ENCODE measurements around the gene HES5.

DNA sequence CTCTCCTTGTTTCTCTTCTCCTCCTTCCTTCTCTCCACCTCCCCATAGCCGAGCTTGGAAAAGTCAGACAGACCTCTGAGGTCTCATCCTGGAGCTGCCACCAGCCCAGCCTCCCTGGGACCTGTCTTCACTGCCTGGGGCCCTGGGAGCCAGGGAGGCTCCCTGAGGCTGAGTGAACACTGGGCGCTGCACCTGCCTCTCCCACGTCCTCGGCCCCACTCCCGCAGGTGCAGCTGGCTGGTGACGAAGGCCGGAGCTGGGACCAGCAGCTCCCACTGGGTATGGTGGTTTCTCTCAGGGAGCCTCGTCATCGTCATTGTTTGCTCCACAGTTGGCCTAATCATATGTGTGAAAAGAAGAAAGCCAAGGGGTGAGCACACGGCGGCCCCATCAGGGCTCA lies 31.4 kb upstream of the HES5 start:
- TF ChIP-seq CTCF (IDR thresholded peaks at IDR 0.05; ENCODE audit: extremely low read depth in 1 of 2, insufficient read depth in 1 of 2, low read depth in 1 of 2, low read length in 2 of 2) = no peak
- no peak for TF ChIP-seq GATA2 (IDR thresholded peaks at IDR 0.05; ENCODE audit: insufficient read depth, insufficient read length, low read depth, low read length)
- no peak for TF ChIP-seq JUN (IDR thresholded peaks at IDR 0.05; ENCODE audit: borderline replicate concordance, insufficient read depth, insufficient read length, low read depth)
- no peak for TF ChIP-seq POLR2A (IDR thresholded peaks at IDR 0.05; ENCODE audit: low read depth, low read length)
- TF ChIP-seq EZH2 (IDR thresholded peaks at IDR 0.05; ENCODE audit: borderline replicate concordance, low read depth, low read length, severe bottlenecking) = no peak
- no peak for TF ChIP-seq POLR2AphosphoS5 (IDR thresholded peaks at IDR 0.05; ENCODE audit: insufficient read depth, low read depth, low read length)
- no peak for TF ChIP-seq FOS (IDR thresholded peaks at IDR 0.05; ENCODE audit: borderline replicate concordance, insufficient read depth, low read length)
- no peak for TF ChIP-seq MAX (IDR thresholded peaks at IDR 0.05; ENCODE audit: insufficient read depth, insufficient read length)

All from endothelial cell of umbilical vein (primary cell).